Gastrocnemius medialis (tissue), 4 donors: ENCODE data around the gene PHKA1. TPM values are rescaled to one million over a fixed set of nuclear protein-coding genes. Genes with fewer than 3 reads are reported as not detected.
"Not testable (repeated sequence)": the region's sequence is repeated elsewhere in the genome, so short reads cannot be mapped to it uniquely, and the experiment has no call there.

Source experiments
- ATAC-seq, 2 donors: fragments of 150-250 bp; one replicate each; pipeline ENCODE4 v1.9.1; 2016
- DNase-seq, 2 donors: peaks; one replicate each; pipeline ENCODE4 v3.0.0-alpha.2; 2019
- H3K27ac ChIP-seq, 4 donors: fragments of 200-600 bp; sonication (generic); 1 replicate in 1 of 4; 2 replicates in 3 of 4; pipeline ENCODE4 v1.5.1; 2016 to 2018; ENCODE audit warnings: mild to moderate bottlenecking in 2 of 4, moderate library complexity in 1 of 4
- H3K27me3 ChIP-seq, 3 donors: fragments of 200-600 bp; sonication (generic) in 2 of 3; 1 replicate in 1 of 3; 2 replicates in 2 of 3; pipeline versions ENCODE4 v1.5.1 to v1.6.0; 2016 to 2019; ENCODE audit warnings: mild to moderate bottlenecking in 1 of 3, moderate library complexity in 1 of 3
- H3K36me3 ChIP-seq, 2 donors: fragments of 200-600 bp; sonication (generic) in 1 of 2; one replicate each; pipeline ENCODE4 v1.5.1; 2017 to 2018
- H3K4me1 ChIP-seq, 2 donors: fragments of 200-600 bp; sonication (generic) in 1 of 2; one replicate each; pipeline ENCODE4 v1.5.1; 2016 to 2017; ENCODE audit warnings: mild to moderate bottlenecking in 2 of 2
- H3K4me3 ChIP-seq, 4 donors: fragments of 200-600 bp; sonication (generic) in 3 of 4; 1 replicate in 1 of 4; 2 replicates in 3 of 4; pipeline ENCODE4 v1.5.1; 2016 to 2019; ENCODE audit warnings: mild to moderate bottlenecking in 2 of 4
- H3K9me3 ChIP-seq, 3 donors: fragments of 200-600 bp; sonication (generic) in 2 of 3; 1 replicate in 1 of 3; 2 replicates in 2 of 3; pipeline ENCODE4 v1.5.1; 2016 to 2019
- CTCF ChIP-seq, 5 experiments: fragments of 450-650 bp in 3 of 5; fragments of 200-600 bp in 2 of 5; sonication (generic) in 2 of 5; IDR thresholded peaks in 4 of 5; conservative IDR thresholded peaks in 1 of 5; 1 replicate in 4 of 5; 2 replicates in 1 of 5; pipeline ENCODE4 v1.5.1; 2016 to 2019; ENCODE audit warnings: antibody characterized with exemption in 5 of 5, mild to moderate bottlenecking in 3 of 5, moderate library complexity in 3 of 5
- POLR2A ChIP-seq, 2 donors: fragments of 450-650 bp; IDR thresholded peaks; one replicate each; pipeline ENCODE4 v1.6.1; 2017; ENCODE audit warnings: antibody characterized with exemption in 2 of 2, mild to moderate bottlenecking in 2 of 2, moderate library complexity in 2 of 2
- in situ Hi-C, 4 donors: fragments of 200-750 bp; cut with MboI; loops; one replicate each; pipeline versions ENCODE4 v1.15.0 to v1.8.0; 2017; ENCODE audit warnings: low sequenced_read_pairs in 4 of 4
- intact Hi-C: fragments of 100-400 bp; cut with DNase I; formaldehyde crosslinking; loops from one replicate; pipeline ENCODE4 v1.15.1; 2023; ENCODE audit warnings: low total_unique reads
- total RNA-seq, 4 donors: library from RNA; depleted of rRNA; stranded (reverse); fragments of >200 nt; gene quantifications; one replicate each; pipeline versions ENCODE4 v1.1.0 to v1.2.3, GENCODE V29; 2016

PHKA1 gene
- total RNA-seq, 4 donors from 2014 or later = 33.5 to 176 (median 107) TPM

GRCh38 chrX:72676465-72676864, 37.6 kb downstream of the PHKA1 start:
- no peak overlapping the region for H3K4me3 ChIP-seq
- no peaks in the 10 kb centered on the region for H3K27me3 ChIP-seq
- no peaks in the 10 kb centered on the region for H3K4me1 ChIP-seq
- intact Hi-C loops (no loop called here), in situ Hi-C loops (no loop called here)
- TF ChIP-seq POLR2A (IDR thresholded peaks at IDR 0.05) (no peak), CTCF (IDR thresholded peaks at IDR 0.05 in 4 of 5, conservative IDR thresholded peaks at IDR 0.05 in 1 of 5) (no peak)
- peaks cover 0 to 13% of the 10 kb centered on the region in 2 donors for H3K36me3 ChIP-seq
- no peak for DNase-seq
- no peaks in the 10 kb centered on the region for H3K9me3 ChIP-seq
- ATAC-seq = no peak
- no peak overlapping the region for H3K27ac ChIP-seq

- in situ Hi-C loops, H3K9me3 ChIP-seq: not testable (repeated sequence)
Measured at GRCh38 chrX:72673951-72674350, 40.2 kb downstream of the PHKA1 start.

GRCh38 chrX:72669508-72669907, 44.6 kb downstream of the PHKA1 start:
- H3K27me3 ChIP-seq, ATAC-seq, H3K36me3 ChIP-seq, DNase-seq, H3K4me3 ChIP-seq, H3K4me1 ChIP-seq, intact Hi-C loops, H3K9me3 ChIP-seq, H3K27ac ChIP-seq, in situ Hi-C loops: not testable (repeated sequence)

More at GRCh38 chrX:72673951-72674350, 40.2 kb downstream of the PHKA1 start:
- peaks cover 0 to 13% of the 10 kb centered on the region in 2 donors for H3K36me3 ChIP-seq
- DNase-seq, H3K4me1 ChIP-seq, ATAC-seq, H3K27ac ChIP-seq, H3K4me3 ChIP-seq, H3K27me3 ChIP-seq, intact Hi-C loops: not testable (repeated sequence)

GRCh38 chrX:72666451-72666850, 47.7 kb downstream of the PHKA1 start:
- peaks cover 0 to 5% of the 10 kb centered on the region in 2 donors for H3K4me1 ChIP-seq
- no peak overlapping the region for H3K27ac ChIP-seq
- in situ Hi-C loops (no loop called here), intact Hi-C loops (no loop called here)
- TF ChIP-seq POLR2A (IDR thresholded peaks at IDR 0.05) (no peak), CTCF (IDR thresholded peaks at IDR 0.05 in 4 of 5, conservative IDR thresholded peaks at IDR 0.05 in 1 of 5) (no peak)
- H3K4me3 ChIP-seq = no peak overlapping the region
- H3K36me3 ChIP-seq = no peaks in the 10 kb centered on the region
- DNase-seq (no peak), ATAC-seq (no peak)
- no peaks in the 10 kb centered on the region for H3K27me3 ChIP-seq
- no peaks in the 10 kb centered on the region for H3K9me3 ChIP-seq

- no peak for DNase-seq
- Histone ChIP-seq H3K27me3 (no peaks in the 10 kb centered on the region), H3K27ac (peak overlapping the region in 3 of 4 donors; percentile 57 to 80 (median 79)), H3K4me1 (peaks cover 0 to 21% of the 10 kb centered on the region in 2 donors), H3K4me3 (no peak overlapping the region), H3K9me3 (no peaks in the 10 kb centered on the region), H3K36me3 (no peaks in the 10 kb centered on the region)
- intact Hi-C loops (loop anchor here (5.0 kb wide), 1 partner anchor 49 kb away; the partner anchor contains the start of gene PHKA1), in situ Hi-C loops (no loop called here)
- no peak for ATAC-seq
- TF ChIP-seq CTCF (IDR thresholded peaks at IDR 0.05 in 4 of 5, conservative IDR thresholded peaks at IDR 0.05 in 1 of 5) = no peak
- TF ChIP-seq POLR2A (IDR thresholded peaks at IDR 0.05) = no peak
Measured at GRCh38 chrX:72663737-72664136, 50.4 kb downstream of the PHKA1 start.
